ENCODE measurements around the gene PLXNB3. TPM values are rescaled to one million over a fixed set of nuclear protein-coding genes. Genes with fewer than 3 reads are reported as not detected.

PLXNB3 gene
- total RNA-seq, 4 donors from 2014 or later: 3.2 to 13.2 (median 10.2) TPM

DNA sequence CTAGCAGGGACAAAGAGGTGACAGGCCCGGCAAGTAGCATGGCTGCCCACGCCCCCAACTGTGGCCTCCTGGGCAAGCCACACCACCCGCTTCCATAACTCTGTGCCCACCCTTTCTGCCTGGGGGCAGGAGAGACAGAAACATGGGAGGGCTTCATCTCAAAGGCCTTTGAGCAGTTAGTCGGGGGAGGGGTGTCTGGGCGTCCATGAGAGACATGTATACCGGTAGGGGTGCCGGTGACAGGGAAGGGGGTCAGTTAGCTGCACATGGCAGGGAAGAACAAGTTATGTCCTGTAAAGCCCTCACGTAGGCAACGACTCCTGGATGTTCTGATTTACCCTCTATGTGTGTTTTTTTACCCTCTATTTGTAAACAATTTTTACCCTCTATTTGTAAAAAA is 57.0 kb downstream of the PLXNB3 start:
- ATAC-seq (ENCODE audit: low FRiP score) (no peak), DNase-seq (ENCODE audit: low spot score) (no peak)
- TF ChIP-seq CTCF (IDR thresholded peaks at IDR 0.05): no peak

DNA sequence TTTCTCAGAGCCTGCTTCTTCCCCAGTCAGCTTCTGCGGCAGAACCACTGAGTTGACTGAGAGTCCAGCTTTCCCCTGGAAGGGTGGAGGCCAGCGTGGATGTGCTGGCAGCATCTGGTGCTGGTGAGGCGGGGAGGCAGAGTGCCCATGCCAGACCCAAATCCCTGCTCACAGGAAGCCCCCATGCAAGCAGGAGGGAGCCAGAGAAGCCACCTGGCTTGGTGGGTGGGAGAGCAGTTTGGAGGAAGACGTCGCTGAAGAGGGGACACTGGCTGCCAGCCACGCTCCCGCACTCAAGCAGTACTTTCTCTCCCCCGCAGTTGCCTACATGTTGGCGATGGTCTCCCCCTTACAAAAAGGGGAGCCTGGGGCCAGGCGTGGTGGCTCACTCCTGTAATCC is 60.3 kb downstream of the PLXNB3 start:
- TF ChIP-seq CTCF (IDR thresholded peaks at IDR 0.05): no peak
- DNase-seq (ENCODE audit: low spot score) (no peak), ATAC-seq (ENCODE audit: low FRiP score) (no peak)

DNA sequence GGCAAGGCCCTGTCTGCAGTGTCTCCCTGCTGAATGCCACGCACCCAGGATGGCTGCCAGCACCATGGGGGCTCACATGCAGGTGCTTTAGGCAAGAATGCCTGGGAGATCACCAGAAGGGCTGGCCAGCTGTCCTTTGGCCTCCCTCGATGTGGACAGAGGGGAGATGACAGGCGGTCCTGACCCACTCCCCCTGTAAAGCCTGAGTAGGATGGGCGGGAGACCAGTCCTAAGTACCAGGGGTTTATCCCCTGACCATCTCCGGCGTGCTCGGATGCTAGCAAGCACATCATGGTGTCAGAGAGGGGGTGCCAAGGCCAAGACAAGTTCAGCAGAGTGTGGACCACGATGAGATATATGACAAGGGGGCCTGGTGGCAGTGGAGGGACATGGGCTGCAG is 61.0 kb downstream of the PLXNB3 start:
- TF ChIP-seq CTCF (IDR thresholded peaks at IDR 0.05): no peak
- DNase-seq (ENCODE audit: low spot score): no peak
- ATAC-seq (ENCODE audit: low FRiP score): no peak

Other genes starting within 250 kb of the PLXNB3 start
- not detected for gene ATP2B3, start 246.6 kb upstream of the PLXNB3 start, total RNA-seq
- gene CCNQ, start 165.1 kb upstream of the PLXNB3 start, total RNA-seq: 10 to 100 TPM; 26.0 to 42.6 (median 31.0) TPM
- 1 to 10 TPM in 1 of 4 donors, under 1 TPM in 1, not detected in 2; 0.48 to 2.3 TPM for gene DUSP9, start 117.0 kb upstream of the PLXNB3 start, total RNA-seq
- under 1 TPM in 2 of 4 donors, not detected in 2; 0.46 to 0.60 TPM for gene PNCK, start 90.4 kb upstream of the PLXNB3 start, total RNA-seq
- gene SLC6A8, start 76.3 kb upstream of the PLXNB3 start, total RNA-seq: 10 to 100 TPM; 13.5 to 32.4 (median 26.3) TPM
- 100 to 1,000 TPM; 119 to 421 (median 240) TPM for gene BCAP31, start 39.9 kb upstream of the PLXNB3 start, total RNA-seq
- gene ABCD1, start 39.4 kb upstream of the PLXNB3 start, total RNA-seq: 10 to 100 TPM; 17.5 to 38.9 (median 23.4) TPM
- under 1 TPM in 3 of 4 donors, not detected in 1; 0.12 to 0.47 (median 0.19) TPM for gene SRPK3, start 16.8 kb downstream of the PLXNB3 start, total RNA-seq
- 100 to 1,000 TPM in 1 of 4 donors, 10 to 100 TPM in 3; 71.9 to 119 (median 89.7) TPM for gene IDH3G, start 30.1 kb downstream of the PLXNB3 start, total RNA-seq
- gene SSR4, start 30.4 kb downstream of the PLXNB3 start, total RNA-seq: 100 to 1,000 TPM; 126 to 249 (median 179) TPM
- gene PDZD4, start 66.3 kb downstream of the PLXNB3 start, total RNA-seq: 1 to 10 TPM; 1.9 to 2.6 (median 2.2) TPM
- 1 to 10 TPM in 3 of 4 donors, under 1 TPM in 1; 0.37 to 2.8 (median 1.6) TPM for gene L1CAM, start 121.9 kb downstream of the PLXNB3 start, total RNA-seq
- gene AVPR2, start 140.4 kb downstream of the PLXNB3 start, total RNA-seq: 10 to 100 TPM in 1 of 4 donors, 1 to 10 TPM in 2, under 1 TPM in 1; 0.74 to 22.7 (median 3.6) TPM
- gene ARHGAP4, start 162.0 kb downstream of the PLXNB3 start, total RNA-seq: 10 to 100 TPM; 16.6 to 72.2 (median 36.4) TPM
- gene NAA10, start 170.8 kb downstream of the PLXNB3 start, total RNA-seq: 100 to 1,000 TPM in 1 of 4 donors, 10 to 100 TPM in 3; 85.7 to 101 (median 90.7) TPM
- gene RENBP, start 180.4 kb downstream of the PLXNB3 start, total RNA-seq: 10 to 100 TPM in 3 of 4 donors, 1 to 10 TPM in 1; 7.8 to 33.0 (median 26.5) TPM
- 10 to 100 TPM; 21.5 to 41.5 (median 30.8) TPM for gene HCFC1, start 207.6 kb downstream of the PLXNB3 start, total RNA-seq
- gene TMEM187, start 208.5 kb downstream of the PLXNB3 start, total RNA-seq: 1 to 10 TPM; 1.9 to 9.0 (median 4.5) TPM

Data from omental fat pad (tissue), 4 donors.